Vagina (tissue), 2 donors: ENCODE measurements around the gene FGR. TPM values are rescaled to one million over a fixed set of nuclear protein-coding genes. Genes with fewer than 3 reads are reported as not detected.

Experiments
- DNase-seq, 2 donors: peaks; one replicate each; pipeline ENCODE4 v3.0.0-alpha.2; 2017; ENCODE audit errors: extremely low spot score in 2 of 2
- H3K27ac ChIP-seq: fragments of 200-600 bp; sonication (generic); one replicate; pipeline ENCODE4 v1.5.1; 2019
- H3K27me3 ChIP-seq: fragments of 200-600 bp; sonication (generic); one replicate; pipeline ENCODE4 v1.5.1; 2019
- H3K36me3 ChIP-seq, 2 donors: fragments of 200-600 bp; sonication (generic); one replicate each; pipeline ENCODE4 v1.5.1; 2017 to 2019
- H3K4me1 ChIP-seq: fragments of 200-600 bp; sonication (generic); one replicate; pipeline ENCODE4 v1.5.1; 2019
- H3K4me3 ChIP-seq, 2 donors: fragments of 200-600 bp; sonication (generic); 1 replicate in 1 of 2; 2 replicates in 1 of 2; pipeline ENCODE4 v1.5.1; 2016 to 2019
- H3K9me3 ChIP-seq: fragments of 200-600 bp; sonication (generic); one replicate; pipeline ENCODE4 v1.5.1; 2019
- POLR2A ChIP-seq, 2 donors: fragments of 450-650 bp; IDR thresholded peaks; one replicate each; pipeline ENCODE4 v1.6.1; 2017; ENCODE audit warnings: antibody characterized with exemption in 2 of 2, mild to moderate bottlenecking in 2 of 2, moderate library complexity in 2 of 2
- POLR2AphosphoS5 ChIP-seq, 2 donors: sonication (generic); formaldehyde crosslinking; IDR thresholded peaks; one replicate each; pipeline ENCODE4 v1.9.0; 2017; ENCODE audit warnings: antibody characterized with exemption in 2 of 2, mild to moderate bottlenecking in 2 of 2, low read depth in 1 of 2; ENCODE audit not compliant: insufficient read depth in 1 of 2
- intact Hi-C: fragments of 100-400 bp; cut with DNase I; formaldehyde crosslinking; loops from one replicate; pipeline ENCODE4 v1.15.1; 2023
- total RNA-seq: library from RNA; depleted of rRNA; stranded (reverse); fragments of >200 nt; gene quantifications from one replicate; pipeline ENCODE4 v1.2.3, GENCODE V29; 2016
- TF ChIP-seq, protein P1 (sequence below), 3 experiments: fragments of 450-650 bp in 2 of 3; fragments of 200-600 bp in 1 of 3; sonication (generic) in 1 of 3; IDR thresholded peaks; one replicate each; pipeline ENCODE4 v1.5.1; 2017 to 2019; ENCODE audit warnings: antibody characterized with exemption in 3 of 3, mild to moderate bottlenecking in 2 of 3, moderate library complexity in 2 of 3

FGR gene
- total RNA-seq, 1 donor from 2014 or later, result 18.4 TPM

DNA sequence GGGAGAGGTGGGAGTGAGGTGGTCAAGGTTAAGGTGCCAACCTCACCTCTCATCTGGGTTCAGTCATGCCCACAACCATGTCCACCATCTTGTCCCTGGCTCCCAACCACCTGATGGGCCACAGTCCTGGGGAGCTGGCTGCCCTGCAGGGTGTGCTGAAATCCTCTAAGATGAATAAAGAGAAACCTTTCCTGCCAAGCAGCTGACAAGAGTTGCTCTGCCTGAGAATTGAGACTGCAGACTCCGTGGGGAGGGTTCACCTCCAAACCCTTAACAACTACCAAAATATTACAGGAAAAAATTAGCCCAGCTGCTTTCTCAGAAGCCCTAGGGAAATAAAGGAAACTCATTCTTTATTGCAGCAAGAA is 15.2 kb upstream of the FGR start:
- Histone ChIP-seq H3K27me3 (no peaks in the 10 kb centered on the region), H3K27ac (peak overlapping the region; percentile 48), H3K36me3 (no peaks in the 10 kb centered on the region), H3K9me3 (no peaks in the 10 kb centered on the region), H3K4me3 (no peak overlapping the region), H3K4me1 (peaks cover 14% of the 10 kb centered on the region)
- intact Hi-C loops, result no loop called here
- TF ChIP-seq POLR2A (IDR thresholded peaks at IDR 0.05) (no peak), POLR2AphosphoS5 (IDR thresholded peaks at IDR 0.05; ENCODE audit: insufficient read depth in 1 of 2, low read depth in 1 of 2) (no peak)
- TF ChIP-seq, protein P1, sequence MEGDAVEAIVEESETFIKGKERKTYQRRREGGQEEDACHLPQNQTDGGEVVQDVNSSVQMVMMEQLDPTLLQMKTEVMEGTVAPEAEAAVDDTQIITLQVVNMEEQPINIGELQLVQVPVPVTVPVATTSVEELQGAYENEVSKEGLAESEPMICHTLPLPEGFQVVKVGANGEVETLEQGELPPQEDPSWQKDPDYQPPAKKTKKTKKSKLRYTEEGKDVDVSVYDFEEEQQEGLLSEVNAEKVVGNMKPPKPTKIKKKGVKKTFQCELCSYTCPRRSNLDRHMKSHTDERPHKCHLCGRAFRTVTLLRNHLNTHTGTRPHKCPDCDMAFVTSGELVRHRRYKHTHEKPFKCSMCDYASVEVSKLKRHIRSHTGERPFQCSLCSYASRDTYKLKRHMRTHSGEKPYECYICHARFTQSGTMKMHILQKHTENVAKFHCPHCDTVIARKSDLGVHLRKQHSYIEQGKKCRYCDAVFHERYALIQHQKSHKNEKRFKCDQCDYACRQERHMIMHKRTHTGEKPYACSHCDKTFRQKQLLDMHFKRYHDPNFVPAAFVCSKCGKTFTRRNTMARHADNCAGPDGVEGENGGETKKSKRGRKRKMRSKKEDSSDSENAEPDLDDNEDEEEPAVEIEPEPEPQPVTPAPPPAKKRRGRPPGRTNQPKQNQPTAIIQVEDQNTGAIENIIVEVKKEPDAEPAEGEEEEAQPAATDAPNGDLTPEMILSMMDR (IDR thresholded peaks at IDR 0.05), result no peak
- no peak for DNase-seq

DNA sequence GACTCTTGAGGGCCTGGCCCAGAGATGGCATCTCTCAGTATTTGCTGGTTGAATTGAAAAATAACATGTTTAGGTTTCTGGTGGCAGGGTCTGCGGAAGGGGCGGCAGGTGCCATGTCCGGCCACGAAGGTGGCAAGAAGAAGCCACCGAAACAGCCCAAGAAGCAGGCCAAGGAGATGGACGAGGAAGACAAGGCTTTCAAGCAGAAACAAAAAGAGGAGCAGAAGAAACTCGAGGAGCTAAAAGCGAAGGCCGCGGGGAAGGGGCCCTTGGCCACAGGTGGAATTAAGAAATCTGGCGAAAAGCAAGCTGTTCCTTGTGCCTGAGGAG is 14.3 kb upstream of the FGR start:
- H3K9me3 ChIP-seq, result no peaks in the 10 kb centered on the region
- intact Hi-C loops, result no loop called here
- no peak overlapping the region for H3K4me3 ChIP-seq
- H3K27me3 ChIP-seq, result no peaks in the 10 kb centered on the region
- no peak overlapping the region for H3K27ac ChIP-seq
- TF ChIP-seq POLR2A (IDR thresholded peaks at IDR 0.05) (no peak), POLR2AphosphoS5 (IDR thresholded peaks at IDR 0.05; ENCODE audit: insufficient read depth in 1 of 2, low read depth in 1 of 2) (no peak)
- TF ChIP-seq, protein P1 (IDR thresholded peaks at IDR 0.05), result no peak
- no peaks in the 10 kb centered on the region for H3K36me3 ChIP-seq
- DNase-seq, result no peak
- peaks cover 14% of the 10 kb centered on the region for H3K4me1 ChIP-seq

DNA sequence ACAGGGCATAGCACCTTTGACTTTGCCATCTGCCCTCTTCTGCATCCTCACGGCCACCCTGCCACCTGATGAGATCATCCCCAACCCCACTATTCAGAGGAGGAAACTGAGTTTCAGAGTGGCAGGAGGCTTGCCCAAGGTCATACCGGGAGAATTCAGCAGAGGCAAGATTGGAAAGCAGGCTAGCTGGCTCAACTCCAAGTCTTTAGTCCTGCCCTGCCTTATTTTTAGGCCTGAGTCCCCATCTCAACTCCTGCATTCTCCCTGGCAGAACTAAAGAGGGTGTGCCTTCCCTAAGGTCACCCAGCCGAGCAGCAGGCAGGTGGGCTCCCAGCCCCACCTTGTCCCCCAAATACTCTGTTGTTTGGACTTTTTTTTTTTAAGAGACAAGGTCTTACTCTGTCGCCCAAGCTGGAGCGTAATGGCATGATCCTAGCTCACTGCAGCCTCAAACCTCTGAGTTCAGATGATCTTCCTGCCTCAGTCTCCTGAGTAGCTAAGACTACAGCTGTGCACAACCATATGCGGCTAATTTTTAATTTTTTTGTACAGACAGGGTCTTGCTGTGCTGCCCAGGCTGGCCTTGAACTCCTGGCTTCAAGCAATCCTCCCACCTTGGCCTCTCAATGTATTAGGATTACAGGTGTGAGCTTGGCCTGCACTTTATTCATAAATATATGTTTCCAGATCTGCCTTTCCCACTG is 13.8 kb upstream of the FGR start:
- TF ChIP-seq POLR2AphosphoS5 (IDR thresholded peaks at IDR 0.05; ENCODE audit: insufficient read depth in 1 of 2, low read depth in 1 of 2) (no peak), POLR2A (IDR thresholded peaks at IDR 0.05) (no peak)
- TF ChIP-seq, protein P1 (IDR thresholded peaks at IDR 0.05), result no peak

DNA sequence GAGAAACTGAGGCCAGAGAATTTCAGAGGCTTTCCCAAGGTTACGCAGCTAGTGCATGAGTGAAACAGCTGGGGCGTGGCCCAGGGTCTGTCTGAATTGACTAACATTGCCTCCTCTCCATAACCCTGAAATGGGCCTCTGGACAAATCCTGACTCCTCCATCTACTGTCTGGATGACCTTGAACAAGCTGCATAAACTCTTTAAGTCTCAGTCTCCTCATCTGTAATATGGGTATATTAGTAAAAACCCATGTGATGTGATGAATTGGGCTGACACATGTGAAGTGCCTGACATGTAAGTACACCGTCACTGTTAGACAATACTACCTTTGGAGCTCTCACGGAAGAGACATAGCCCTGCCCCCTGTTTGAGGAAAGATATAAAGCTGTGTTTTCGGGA is 12.3 kb upstream of the FGR start:
- intact Hi-C loops, result no loop called here
- Histone ChIP-seq H3K9me3 (no peaks in the 10 kb centered on the region), H3K4me3 (no peak overlapping the region), H3K36me3 (no peaks in the 10 kb centered on the region), H3K4me1 (peaks cover 14% of the 10 kb centered on the region), H3K27me3 (no peaks in the 10 kb centered on the region), H3K27ac (no peak overlapping the region)
- TF ChIP-seq POLR2AphosphoS5 (IDR thresholded peaks at IDR 0.05; ENCODE audit: insufficient read depth in 1 of 2, low read depth in 1 of 2), result no peak
- TF ChIP-seq, protein P1 (IDR thresholded peaks at IDR 0.05), result no peak
- TF ChIP-seq POLR2A (IDR thresholded peaks at IDR 0.05), result no peak
- no peak for DNase-seq

More for the DNA sequence above, 13.8 kb upstream of the FGR start:
- Histone ChIP-seq H3K27ac (no peak overlapping the region), H3K9me3 (no peaks in the 10 kb centered on the region), H3K4me1 (peaks cover 14% of the 10 kb centered on the region), H3K4me3 (no peak overlapping the region), H3K27me3 (no peaks in the 10 kb centered on the region), H3K36me3 (no peaks in the 10 kb centered on the region)
- intact Hi-C loops, result no loop called here
- DNase-seq, result no peak

DNA sequence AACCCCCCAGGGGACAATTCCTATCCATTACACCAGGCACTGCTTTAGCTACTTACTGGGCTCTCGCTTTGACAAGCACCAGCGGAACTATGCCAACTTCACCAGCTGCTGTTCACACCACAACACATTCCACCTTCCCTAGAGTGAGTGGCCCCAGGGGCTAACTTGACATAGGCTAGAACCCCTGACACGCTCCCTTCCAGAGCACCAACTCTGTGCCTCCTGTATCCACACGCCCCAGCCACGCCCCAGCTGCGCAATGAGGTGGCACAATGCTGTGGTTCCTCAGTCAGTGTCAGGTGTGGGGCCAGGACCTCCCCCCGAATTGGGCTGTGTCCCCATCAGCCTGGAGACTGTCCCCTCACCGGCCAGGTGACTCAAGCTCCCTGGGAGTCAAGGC is 11.7 kb upstream of the FGR start:
- Histone ChIP-seq H3K27me3 (no peaks in the 10 kb centered on the region), H3K36me3 (no peaks in the 10 kb centered on the region), H3K9me3 (no peaks in the 10 kb centered on the region), H3K4me1 (peaks cover 14% of the 10 kb centered on the region), H3K27ac (no peak overlapping the region), H3K4me3 (no peak overlapping the region)
- TF ChIP-seq POLR2A (IDR thresholded peaks at IDR 0.05) (no peak), POLR2AphosphoS5 (IDR thresholded peaks at IDR 0.05; ENCODE audit: insufficient read depth in 1 of 2, low read depth in 1 of 2) (no peak)
- TF ChIP-seq, protein P1 (IDR thresholded peaks at IDR 0.05), result no peak
- intact Hi-C loops, result no loop called here
- no peak for DNase-seq
